HepG2 (cell line): ENCODE data around the gene MOB4. TPM values are rescaled to one million over a fixed set of nuclear protein-coding genes. Genes with fewer than 3 reads are reported as not detected.

ENCODE experiments used
- ADNP ChIP-seq: sonication (generic); formaldehyde crosslinking; IDR thresholded peaks from 2 replicates; pipeline ENCODE4 v1.4.0; 2020; ENCODE audit warnings: missing genetic modification reagents
- AKAP8 ChIP-seq: sonication (generic); formaldehyde crosslinking; IDR thresholded peaks from 2 replicates; pipeline ENCODE4 v1.5.1; 2020; ENCODE audit warnings: mild to moderate bottlenecking, missing genetic modification reagents
- ARID2 ChIP-seq: sonication (generic); formaldehyde crosslinking; IDR thresholded peaks from 2 replicates; pipeline ENCODE4 v1.8.1; 2022; ENCODE audit warnings: mild to moderate bottlenecking, missing genetic modification reagents, borderline replicate concordance
- CENPX ChIP-seq: sonication (generic); formaldehyde crosslinking; IDR thresholded peaks from 2 replicates; pipeline ENCODE4 v1.9.0; 2021; ENCODE audit warnings: mild to moderate bottlenecking, missing genetic modification reagents, moderate library complexity
- FOXK1 ChIP-seq: sonication (generic); formaldehyde crosslinking; IDR thresholded peaks from 2 replicates; pipeline ENCODE4 v1.4.0; 2020; ENCODE audit warnings: low read depth, missing genetic modification reagents, borderline replicate concordance
- FUBP1 ChIP-seq: sonication (generic); formaldehyde crosslinking; IDR thresholded peaks from 2 replicates; pipeline ENCODE4 v1.5.1; 2020; ENCODE audit warnings: missing genetic modification reagents, mild to moderate bottlenecking, borderline replicate concordance
- KAT2B ChIP-seq: fragments of 150-350 bp; IDR thresholded peaks from 2 replicates; pipeline ENCODE4 v1.6.1; 2014; ENCODE audit warnings: low read depth, low read length, borderline replicate concordance
- MYNN ChIP-seq: sonication (generic); formaldehyde crosslinking; IDR thresholded peaks from 2 replicates; pipeline ENCODE4 v1.4.0; 2020; ENCODE audit warnings: mild to moderate bottlenecking, low read depth, missing genetic modification reagents
- NCOA2 ChIP-seq: sonication (generic); formaldehyde crosslinking; IDR thresholded peaks from 2 replicates; pipeline ENCODE4 v1.8.0; 2022; ENCODE audit warnings: inconsistent platforms
- PLSCR1 ChIP-seq: sonication (generic); formaldehyde crosslinking; IDR thresholded peaks from 2 replicates; pipeline ENCODE4 v1.5.0; 2020; ENCODE audit warnings: missing genetic modification reagents, mild to moderate bottlenecking, borderline replicate concordance
- RFX1 ChIP-seq: fragments of 450-650 bp; IDR thresholded peaks from 2 replicates; pipeline ENCODE4 v1.6.1; 2017
- RFXAP ChIP-seq: sonication (generic); formaldehyde crosslinking; IDR thresholded peaks from 2 replicates; pipeline ENCODE4 v1.4.0; 2020; ENCODE audit warnings: missing genetic modification reagents, borderline replicate concordance
- YEATS4 ChIP-seq: sonication (generic); formaldehyde crosslinking; IDR thresholded peaks from 2 replicates; pipeline ENCODE4 v1.4.0; 2020; ENCODE audit warnings: missing genetic modification reagents, borderline replicate concordance
- ZBTB37 ChIP-seq: sonication (generic); formaldehyde crosslinking; IDR thresholded peaks from 2 replicates; pipeline ENCODE4 v1.4.0; 2020; ENCODE audit warnings: mild to moderate bottlenecking, missing genetic modification reagents
- ZEB1 ChIP-seq: IDR thresholded peaks from 2 replicates; pipeline ENCODE4 v1.6.1; 2012; ENCODE audit warnings: mild to moderate bottlenecking, low read depth, inconsistent platforms; ENCODE audit not compliant: insufficient replicate concordance
- ZFYVE20 ChIP-seq: sonication (generic); formaldehyde crosslinking; IDR thresholded peaks from 2 replicates; pipeline ENCODE4 v1.8.0; 2023; ENCODE audit warnings: low read depth, mild to moderate bottlenecking, moderate library complexity, missing genetic modification reagents, borderline replicate concordance
- ZNF101 ChIP-seq: sonication (generic); formaldehyde crosslinking; IDR thresholded peaks from 2 replicates; pipeline ENCODE4 v1.4.0; 2020; ENCODE audit warnings: mild to moderate bottlenecking, low read depth, missing genetic modification reagents, borderline replicate concordance
- ZNF12 ChIP-seq: sonication (generic); formaldehyde crosslinking; IDR thresholded peaks from 2 replicates; pipeline ENCODE4 v1.5.0; 2020; ENCODE audit warnings: missing genetic modification reagents
- ZNF138 ChIP-seq: sonication (generic); formaldehyde crosslinking; IDR thresholded peaks from 2 replicates; pipeline ENCODE4 v1.5.0; 2020; ENCODE audit warnings: mild to moderate bottlenecking, low read depth, missing genetic modification reagents
- ZNF17 ChIP-seq: sonication (generic); formaldehyde crosslinking; IDR thresholded peaks from 2 replicates; pipeline ENCODE4 v1.5.0; 2020; ENCODE audit warnings: mild to moderate bottlenecking, missing genetic modification reagents
- ZNF3 ChIP-seq: IDR thresholded peaks from 2 replicates; pipeline ENCODE4 v1.7.0; 2017; ENCODE audit warnings: inconsistent platforms
- ZNF460 ChIP-seq: sonication (generic); formaldehyde crosslinking; IDR thresholded peaks from 2 replicates; pipeline ENCODE4 v1.5.1; 2020; ENCODE audit warnings: missing genetic modification reagents, mild to moderate bottlenecking, borderline replicate concordance
- ZNF484 ChIP-seq: sonication (generic); formaldehyde crosslinking; IDR thresholded peaks from 2 replicates; pipeline ENCODE4 v1.5.1; 2020; ENCODE audit warnings: mild to moderate bottlenecking, low read depth, missing genetic modification reagents, borderline replicate concordance
- ZNF510 ChIP-seq: sonication (generic); formaldehyde crosslinking; IDR thresholded peaks from 2 replicates; pipeline ENCODE4 v1.4.0; 2020; ENCODE audit warnings: low read depth, mild to moderate bottlenecking, missing genetic modification reagents
- ZNF878 ChIP-seq: sonication (generic); formaldehyde crosslinking; IDR thresholded peaks from 2 replicates; pipeline ENCODE4 v1.8.1; 2023; ENCODE audit warnings: mild to moderate bottlenecking, missing genetic modification reagents, moderate library complexity
- ZNF891 ChIP-seq: sonication (generic); formaldehyde crosslinking; IDR thresholded peaks from 2 replicates; pipeline ENCODE4 v1.5.0; 2020; ENCODE audit warnings: mild to moderate bottlenecking, missing genetic modification reagents
- polyA plus RNA-seq, 8 experiments: library from polyadenylated mRNA; depleted of rRNA in 3 of 8; stranded (reverse) in 7 of 8; unstranded in 1 of 8; fragments of >200 nt; fragmentation: Illumina TruSeq in 4 of 8; extraction: Trizol in 4 of 8; gene quantifications; 2 replicates each; pipeline versions ENCODE4 v1.2.1 to v1.2.3, GENCODE V29; 2011 to 2016; ENCODE audit warnings: low read depth in 4 of 8, missing spikeins in 1 of 8, mixed read lengths in 1 of 8; ENCODE audit not compliant: insufficient read depth in 1 of 8
- total RNA-seq, 5 experiments: library from RNA; depleted of rRNA; stranded (reverse); fragments of >200 nt; fragmentation: Illumina TruSeq; extraction: Trizol; gene quantifications; 2 replicates each; pipeline ENCODE4 v1.2.3, GENCODE V29; 2016; ENCODE audit warnings: low read depth in 1 of 5

Gene MOB4
- total and polyA plus RNA-seq, 2 of the 13 experiments (the other 11 are each of a cell fraction or from before 2014, with no cell fraction given), result 35.7 to 38.6 TPM

- TF ChIP-seq ZNF484, result peak; percentile 81; the same call in 1 of the 2 replicates
- peak; percentile 73 for TF ChIP-seq ZEB1
- TF ChIP-seq FOXK1 (CRISPR knock-in tag), result peak; percentile 67
- TF ChIP-seq ZBTB37 (CRISPR knock-in tag), result no peak
- no peak for TF ChIP-seq ADNP (CRISPR knock-in tag)
- TF ChIP-seq ZNF878 (CRISPR knock-in tag), result peak; percentile 99
- peak; percentile 87 for TF ChIP-seq MYNN
- TF ChIP-seq ZNF891, result peak; percentile 97
- TF ChIP-seq ZNF460 (CRISPR knock-in tag), result 0 out of 2 replicates have a peak, but pooled peaks have one; percentile 54
- 0 out of 2 replicates have a peak, but pooled peaks have one; percentile 26 for TF ChIP-seq ZNF3 (CRISPR knock-in tag)
- TF ChIP-seq YEATS4, result peak; percentile 99
- no peak; the same call in 1 of the 2 replicates for TF ChIP-seq PLSCR1 (CRISPR knock-in tag)
- peak; percentile 98 for TF ChIP-seq ZNF510
- TF ChIP-seq CENPX, result no peak
- no peak for TF ChIP-seq RFX1
- TF ChIP-seq ZNF101 (CRISPR knock-in tag), result peak; percentile 92; the same call in 1 of the 2 replicates
- TF ChIP-seq ZNF17 (CRISPR knock-in tag), result no peak; the same call in 1 of the 2 replicates
- peak; percentile 93 for TF ChIP-seq AKAP8 (CRISPR knock-in tag)
- peak; percentile 69; the same call in 1 of the 2 replicates for TF ChIP-seq ZNF12 (CRISPR knock-in tag)
- TF ChIP-seq KAT2B, result no peak
- no peak for TF ChIP-seq FUBP1 (CRISPR knock-in tag)
- TF ChIP-seq RFXAP (CRISPR knock-in tag), result peak; percentile 94
- TF ChIP-seq NCOA2 (CRISPR knock-in tag), result peak; percentile 82
- TF ChIP-seq ZNF138 (CRISPR knock-in tag), result no peak; the same call in none of the 2 replicates
- peak; percentile 96 for TF ChIP-seq ZFYVE20 (CRISPR knock-in tag)
- TF ChIP-seq ARID2 (CRISPR knock-in tag), result peak; percentile 94
Measured at GRCh38 chr2:197499594-197500502, 16.0 kb upstream of the MOB4 start, which contains the start of the genes HSPD1 and HSPE1 (continued).
